Inferior parietal cortex (tissue), 1 donor: ENCODE results near the gene TPRN.

ENCODE experiments used
- DNase-seq: peaks from one replicate; pipeline ENCODE4 v3.0.0-alpha.2; 2016; ENCODE audit errors: extremely low spot score

Gene TPRN

GRCh38 chr9:137225699-137226331 is 25.3 kb upstream of the TPRN start:
- DNase-seq: no peak

GRCh38 chr9:137224830-137225694 is 24.5 kb upstream of the TPRN start, which contains the start of gene CYSRT1:
TSS of gene CYSRT1 (plus strand) at chr9:137225174. CDS start at chr9:137225622, 448 bp downstream.
- no peak for DNase-seq

- peak; percentile 97 for DNase-seq
Observed at GRCh38 chr9:137223078-137223970, 22.8 kb upstream of the TPRN start.

- no peak for DNase-seq
Observed at GRCh38 chr9:137222190-137223077, 21.9 kb upstream of the TPRN start, which contains the start of gene RNF208. TSS of gene RNF208 (minus strand) at chr9:137222240. CDS start at chr9:137221212, 1,028 bp downstream.

- no peak for DNase-seq
Observed at GRCh38 chr9:137221506-137222111, 21.1 kb upstream of the TPRN start.

GRCh38 chr9:137221095-137221505 is 20.6 kb upstream of the TPRN start:
- DNase-seq: no peak

- no peak for DNase-seq
Observed at GRCh38 chr9:137220317-137221094, 20.0 kb upstream of the TPRN start.

- DNase-seq: no peak
Observed at GRCh38 chr9:137219757-137220316, 19.3 kb upstream of the TPRN start.

- DNase-seq: no peak
Observed at GRCh38 chr9:137218754-137219271, 18.3 kb upstream of the TPRN start.

- DNase-seq: no peak
Observed at GRCh38 chr9:137218212-137218753, 17.7 kb upstream of the TPRN start.

- no peak for DNase-seq
Observed at GRCh38 chr9:137217276-137218211, 17.0 kb upstream of the TPRN start.

GRCh38 chr9:137216188-137216965 is 15.8 kb upstream of the TPRN start:
- no peak for DNase-seq

- no peak for DNase-seq
Observed at GRCh38 chr9:137215196-137215986, 14.8 kb upstream of the TPRN start.

GRCh38 chr9:137214620-137215019 is 14.1 kb upstream of the TPRN start:
- no peak for DNase-seq

GRCh38 chr9:137213160-137214060 is 12.9 kb upstream of the TPRN start:
- no peak for DNase-seq
